Endodermal cell (in vitro differentiated cells): Measurements from ENCODE around the gene GH2. TPM values are rescaled to one million over a fixed set of nuclear protein-coding genes. Genes with fewer than 3 reads are reported as not detected.
"Not testable (repeated sequence)": the region's sequence is repeated elsewhere in the genome, so short reads cannot be mapped to it uniquely, and the experiment has no call there.

ENCODE experiments used
- DNase-seq: peaks from one replicate; pipeline ENCODE4 v3.0.0-alpha.2; 2017
- H3K27ac ChIP-seq: 2 replicates; pipeline ENCODE4 v1.5.1; 2013; ENCODE audit warnings: mild to moderate bottlenecking, low read depth, low read length, moderate library complexity
- H3K27me3 ChIP-seq: 2 replicates; pipeline ENCODE4 v1.6.1; 2013; ENCODE audit warnings: mild to moderate bottlenecking, low read length, moderate library complexity; ENCODE audit not compliant: insufficient read depth, control insufficient read depth, poor library complexity, severe bottlenecking
- H3K36me3 ChIP-seq: 2 replicates; pipeline ENCODE4 v1.7.0; 2013; ENCODE audit warnings: mild to moderate bottlenecking, low read length, moderate library complexity; ENCODE audit not compliant: control insufficient read depth, insufficient read depth
- H3K4me1 ChIP-seq: one replicate; pipeline ENCODE4 v1.7.0; 2013; ENCODE audit warnings: low read length; ENCODE audit not compliant: control insufficient read depth, insufficient read depth
- H3K4me3 ChIP-seq: 2 replicates; pipeline ENCODE4 v1.5.1; 2013; ENCODE audit warnings: mild to moderate bottlenecking, low read length, moderate library complexity
- H3K9ac ChIP-seq: 2 replicates; pipeline ENCODE4 v1.6.1; 2013; ENCODE audit warnings: mild to moderate bottlenecking, low read length, moderate library complexity; ENCODE audit not compliant: poor library complexity, severe bottlenecking; ENCODE audit errors: extremely low read depth
- H3K9me3 ChIP-seq: 2 replicates; pipeline ENCODE4 v1.6.1; 2013; ENCODE audit warnings: mild to moderate bottlenecking, low read length, moderate library complexity; ENCODE audit not compliant: control insufficient read depth
- H3K27ac Mint-ChIP-seq: 2 replicates; pipeline ENCODE4 v1.8.0; 2020; ENCODE audit warnings: mixed read lengths
- H3K27me3 Mint-ChIP-seq: 2 replicates; pipeline ENCODE4 v1.8.0; 2021; ENCODE audit warnings: mild to moderate bottlenecking, mixed read lengths; ENCODE audit not compliant: insufficient read depth
- H3K36me3 Mint-ChIP-seq: 2 replicates; pipeline ENCODE4 v1.8.0; 2020; ENCODE audit warnings: low read depth, mixed read lengths
- H3K4me1 Mint-ChIP-seq: 2 replicates; pipeline ENCODE4 v1.8.0; 2020; ENCODE audit warnings: mixed read lengths
- H3K4me3 Mint-ChIP-seq: 2 replicates; pipeline ENCODE4 v1.8.0; 2020; ENCODE audit warnings: mild to moderate bottlenecking, moderate library complexity, mixed read lengths
- H3K9me3 Mint-ChIP-seq: 2 replicates; pipeline ENCODE4 v1.8.0; 2020; ENCODE audit warnings: mild to moderate bottlenecking, mixed read lengths
- WGBS, 2 experiments: methylation state at CpG; one replicate each; pipeline versions ENCODE4 v1.1.5 to v1.1.7; 2013; ENCODE audit warnings: missing lambda C conversion rate in 2 of 2, mixed read lengths in 1 of 2; ENCODE audit not compliant: insufficient coverage in 1 of 2, insufficient read length in 1 of 2; 5-methylcytosine and 5-hydroxymethylcytosine counted together
- total RNA-seq, 2 donors: library from RNA; stranded (reverse); fragmentation: NEBNext Ultra II Directional in 1 of 2; extraction: Animal tissue kit (Norgen Biotek cat#: 25700) in 1 of 2; gene quantifications; 2 replicates in 1 of 2; 3 replicates in 1 of 2; pipeline ENCODE4 v1.2.1, GENCODE V29; 2021
- TF ChIP-seq, protein P1 (sequence below): fragments of 200-600 bp; sonication (generic); conservative IDR thresholded peaks from 2 replicates; pipeline ENCODE4 v1.5.0; 2021; ENCODE audit warnings: antibody characterized with exemption, mild to moderate bottlenecking

Gene GH2
- total RNA-seq, 2 donors from 2014 or later, result 0.42 to 0.49 TPM

DNA sequence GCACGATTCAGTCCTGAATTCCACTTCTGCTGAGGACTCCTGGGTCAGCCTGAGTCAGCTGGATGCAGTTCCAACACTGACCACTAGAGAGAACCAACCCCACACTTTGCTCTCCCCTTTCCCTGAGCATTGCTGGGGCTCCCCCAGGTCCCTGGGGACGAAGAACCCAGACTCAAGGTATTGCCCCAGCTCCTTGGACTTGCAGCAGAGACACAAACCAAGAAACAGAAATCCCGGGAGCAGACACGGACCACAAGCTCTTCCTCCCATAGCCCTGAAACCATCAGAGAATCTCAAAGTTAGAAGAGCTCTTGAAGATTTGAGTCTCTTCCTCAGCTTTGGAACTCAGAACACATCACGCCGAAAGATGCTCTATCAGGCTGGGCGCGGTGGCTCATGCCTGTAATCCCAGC is 37.6 kb upstream of the GH2 start:
- H3K27ac ChIP-seq, result no peak overlapping the region
- H3K27ac Mint-ChIP-seq, result no peak overlapping the region
- H3K27me3 Mint-ChIP-seq, result peaks cover 13% of the 10 kb centered on the region
- no peaks in the 10 kb centered on the region for H3K9me3 ChIP-seq
- no peaks in the 10 kb centered on the region for H3K4me1 ChIP-seq
- peaks cover 8% of the 10 kb centered on the region for H3K4me1 Mint-ChIP-seq
- TF ChIP-seq, protein P1, sequence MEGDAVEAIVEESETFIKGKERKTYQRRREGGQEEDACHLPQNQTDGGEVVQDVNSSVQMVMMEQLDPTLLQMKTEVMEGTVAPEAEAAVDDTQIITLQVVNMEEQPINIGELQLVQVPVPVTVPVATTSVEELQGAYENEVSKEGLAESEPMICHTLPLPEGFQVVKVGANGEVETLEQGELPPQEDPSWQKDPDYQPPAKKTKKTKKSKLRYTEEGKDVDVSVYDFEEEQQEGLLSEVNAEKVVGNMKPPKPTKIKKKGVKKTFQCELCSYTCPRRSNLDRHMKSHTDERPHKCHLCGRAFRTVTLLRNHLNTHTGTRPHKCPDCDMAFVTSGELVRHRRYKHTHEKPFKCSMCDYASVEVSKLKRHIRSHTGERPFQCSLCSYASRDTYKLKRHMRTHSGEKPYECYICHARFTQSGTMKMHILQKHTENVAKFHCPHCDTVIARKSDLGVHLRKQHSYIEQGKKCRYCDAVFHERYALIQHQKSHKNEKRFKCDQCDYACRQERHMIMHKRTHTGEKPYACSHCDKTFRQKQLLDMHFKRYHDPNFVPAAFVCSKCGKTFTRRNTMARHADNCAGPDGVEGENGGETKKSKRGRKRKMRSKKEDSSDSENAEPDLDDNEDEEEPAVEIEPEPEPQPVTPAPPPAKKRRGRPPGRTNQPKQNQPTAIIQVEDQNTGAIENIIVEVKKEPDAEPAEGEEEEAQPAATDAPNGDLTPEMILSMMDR, result peak; percentile 88
- no peaks in the 10 kb centered on the region for H3K36me3 ChIP-seq
- no peaks in the 10 kb centered on the region for H3K36me3 Mint-ChIP-seq
- H3K9me3 Mint-ChIP-seq, result no peaks in the 10 kb centered on the region
- no peak overlapping the region for H3K9ac ChIP-seq
- H3K4me3 ChIP-seq, result no peak overlapping the region
- H3K27me3 ChIP-seq, result no peaks in the 10 kb centered on the region
- H3K4me3 Mint-ChIP-seq, result no peak overlapping the region
- 67 to 73% methylated on average over 3 to 8 of the region's 8 CpGs for WGBS, 2 experiments
- peak; percentile 94 for DNase-seq

DNA sequence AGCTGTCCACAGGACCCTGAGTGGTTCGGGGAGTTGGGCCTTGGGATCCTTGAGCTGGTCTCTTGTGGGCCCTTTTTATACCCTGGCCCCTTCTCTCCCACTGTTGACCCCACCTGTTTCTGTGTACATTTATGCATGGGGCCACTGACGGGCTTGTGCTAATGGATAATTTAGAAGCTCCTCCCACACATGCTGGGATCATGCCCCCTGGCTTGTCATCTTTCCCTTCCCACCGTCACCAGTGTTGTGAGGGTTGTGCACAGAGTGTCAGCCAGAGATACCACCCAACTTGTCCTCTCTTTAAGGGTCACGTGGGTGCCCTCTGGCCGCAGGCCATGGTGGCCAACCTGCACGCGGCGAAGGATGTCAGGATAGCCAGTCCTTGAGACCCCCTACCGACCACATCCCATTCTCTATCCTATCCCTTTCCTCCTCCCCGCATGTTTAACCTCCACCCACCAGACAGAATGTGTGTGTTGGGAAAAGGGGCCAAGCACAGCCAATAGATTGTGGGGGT is 37.1 kb upstream of the GH2 start, which contains the start of gene GH1:
GH1 (minus strand) TSS at position 51 of the 517 bp plus-strand sequence. CDS start 63 bp downstream, outside the sequence.
- H3K27me3 Mint-ChIP-seq, result peaks cover 13% of the 10 kb centered on the region
- DNase-seq, H3K27ac ChIP-seq, H3K9me3 Mint-ChIP-seq, H3K36me3 ChIP-seq, H3K27me3 ChIP-seq, H3K4me3 ChIP-seq, H3K27ac Mint-ChIP-seq, H3K4me1 ChIP-seq, H3K9me3 ChIP-seq, H3K36me3 Mint-ChIP-seq, H3K4me1 Mint-ChIP-seq, H3K9ac ChIP-seq: not testable (repeated sequence)
- WGBS, 2 experiments, result 64% methylated on average over 8 of the region's 10 CpGs; no CpG with 5 or more reads in 1 of the 2 experiments
- H3K4me3 Mint-ChIP-seq, result peak within 1 kb of the TSS; percentile 31

DNA sequence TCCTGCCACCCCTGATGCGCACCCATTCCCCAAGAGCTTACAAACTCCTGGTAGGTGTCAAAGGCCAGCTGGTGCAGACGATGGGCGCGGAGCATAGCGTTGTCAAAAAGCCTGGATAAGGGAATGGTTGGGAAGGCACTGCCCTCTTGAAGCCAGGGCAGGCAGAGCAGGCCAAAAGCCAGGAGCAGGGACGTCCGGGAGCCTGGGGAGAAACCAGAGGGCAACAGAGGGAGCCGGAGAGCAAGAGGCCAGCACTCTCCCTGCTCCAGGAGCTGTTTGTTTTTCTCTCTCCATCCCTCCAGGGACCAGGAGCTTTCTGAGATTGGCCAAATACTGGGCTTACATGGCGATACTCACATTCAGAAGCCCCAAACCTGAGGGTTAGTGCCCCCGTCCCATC is 36.6 kb upstream of the GH2 start:
- H3K9me3 ChIP-seq, result no peaks in the 10 kb centered on the region
- TF ChIP-seq, protein P1, result peak; percentile 67
- WGBS, 2 experiments, result 48 to 73% methylated on average over 4 to 10 of the region's 10 CpGs
- DNase-seq, result peak; percentile 94
- H3K4me1 Mint-ChIP-seq, result peaks cover 8% of the 10 kb centered on the region
- no peaks in the 10 kb centered on the region for H3K36me3 ChIP-seq
- no peak overlapping the region for H3K27ac ChIP-seq
- no peak overlapping the region for H3K4me3 ChIP-seq
- no peaks in the 10 kb centered on the region for H3K9me3 Mint-ChIP-seq
- H3K27me3 ChIP-seq, result no peaks in the 10 kb centered on the region
- H3K27me3 Mint-ChIP-seq, result peaks cover 13% of the 10 kb centered on the region
- no peak overlapping the region for H3K9ac ChIP-seq
- no peaks in the 10 kb centered on the region for H3K36me3 Mint-ChIP-seq
- no peaks in the 10 kb centered on the region for H3K4me1 ChIP-seq
- H3K4me3 Mint-ChIP-seq, result peak overlapping the region; percentile 31
- no peak overlapping the region for H3K27ac Mint-ChIP-seq

DNA sequence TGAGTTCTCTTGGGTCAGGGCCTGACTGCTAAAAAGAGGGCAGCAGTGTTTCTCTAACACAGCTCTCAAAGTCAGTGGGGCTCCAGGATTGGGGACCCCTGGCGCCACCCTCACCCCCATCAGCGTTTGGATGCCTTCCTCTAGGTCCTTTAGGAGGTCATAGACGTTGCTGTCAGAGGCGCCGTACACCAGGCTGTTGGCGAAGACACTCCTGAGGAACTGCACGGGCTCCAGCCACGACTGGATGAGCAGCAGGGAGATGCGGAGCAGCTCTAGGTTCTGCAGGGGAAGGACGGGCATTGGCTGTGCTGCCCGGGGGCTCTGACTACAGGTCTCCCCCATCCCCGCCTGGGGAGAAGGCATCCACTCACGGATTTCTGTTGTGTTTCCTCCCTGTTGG is 35.9 kb upstream of the GH2 start:
- Mint-ChIP-seq H3K27me3 (peaks cover 16% of the 10 kb centered on the region), H3K36me3 (no peaks in the 10 kb centered on the region), H3K9me3 (no peaks in the 10 kb centered on the region), H3K27ac (no peak overlapping the region), H3K4me3 (no peak overlapping the region), H3K4me1 (peaks cover 8% of the 10 kb centered on the region)
- Histone ChIP-seq H3K36me3 (no peaks in the 10 kb centered on the region), H3K4me1 (no peaks in the 10 kb centered on the region), H3K4me3 (no peak overlapping the region), H3K9me3 (no peaks in the 10 kb centered on the region), H3K27me3 (no peaks in the 10 kb centered on the region), H3K27ac (no peak overlapping the region), H3K9ac (no peak overlapping the region)
- no peak for DNase-seq
- 86 to 92% methylated on average over 12 to 13 of the region's 13 CpGs for WGBS, 2 experiments
- TF ChIP-seq, protein P1, result no peak

DNA sequence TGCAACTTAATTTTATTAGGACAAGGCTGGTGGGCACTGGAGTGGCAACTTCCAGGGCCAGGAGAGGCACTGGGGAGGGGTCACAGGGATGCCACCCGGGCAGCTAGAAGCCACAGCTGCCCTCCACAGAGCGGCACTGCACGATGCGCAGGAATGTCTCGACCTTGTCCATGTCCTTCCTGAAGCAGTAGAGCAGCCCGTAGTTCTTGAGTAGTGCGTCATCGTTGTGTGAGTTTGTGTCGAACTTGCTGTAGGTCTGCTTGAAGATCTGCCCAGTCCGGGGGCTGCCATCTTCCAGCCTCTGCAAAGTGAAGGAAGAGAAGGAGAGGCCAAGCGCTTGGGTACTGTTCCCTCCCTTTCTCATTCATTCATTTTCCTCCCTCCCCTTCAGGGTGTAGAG is 35.5 kb upstream of the GH2 start:
- not testable (repeated sequence) for H3K4me3 Mint-ChIP-seq

More for the DNA sequence above, 35.5 kb upstream of the GH2 start:
- H3K27ac Mint-ChIP-seq, H3K36me3 Mint-ChIP-seq, H3K27me3 ChIP-seq, DNase-seq, H3K27ac ChIP-seq, H3K4me1 ChIP-seq, H3K4me1 Mint-ChIP-seq, H3K4me3 ChIP-seq, H3K9me3 Mint-ChIP-seq, H3K9ac ChIP-seq, H3K9me3 ChIP-seq, H3K36me3 ChIP-seq: not testable (repeated sequence)
- peaks cover 16% of the 10 kb centered on the region for H3K27me3 Mint-ChIP-seq
- WGBS, 2 experiments, result 93 to 100% methylated on average over 4 to 10 of the region's 11 CpGs
